ENCODE measurements around the gene TRAPPC5.

The TRAPPC5 gene

DNA sequence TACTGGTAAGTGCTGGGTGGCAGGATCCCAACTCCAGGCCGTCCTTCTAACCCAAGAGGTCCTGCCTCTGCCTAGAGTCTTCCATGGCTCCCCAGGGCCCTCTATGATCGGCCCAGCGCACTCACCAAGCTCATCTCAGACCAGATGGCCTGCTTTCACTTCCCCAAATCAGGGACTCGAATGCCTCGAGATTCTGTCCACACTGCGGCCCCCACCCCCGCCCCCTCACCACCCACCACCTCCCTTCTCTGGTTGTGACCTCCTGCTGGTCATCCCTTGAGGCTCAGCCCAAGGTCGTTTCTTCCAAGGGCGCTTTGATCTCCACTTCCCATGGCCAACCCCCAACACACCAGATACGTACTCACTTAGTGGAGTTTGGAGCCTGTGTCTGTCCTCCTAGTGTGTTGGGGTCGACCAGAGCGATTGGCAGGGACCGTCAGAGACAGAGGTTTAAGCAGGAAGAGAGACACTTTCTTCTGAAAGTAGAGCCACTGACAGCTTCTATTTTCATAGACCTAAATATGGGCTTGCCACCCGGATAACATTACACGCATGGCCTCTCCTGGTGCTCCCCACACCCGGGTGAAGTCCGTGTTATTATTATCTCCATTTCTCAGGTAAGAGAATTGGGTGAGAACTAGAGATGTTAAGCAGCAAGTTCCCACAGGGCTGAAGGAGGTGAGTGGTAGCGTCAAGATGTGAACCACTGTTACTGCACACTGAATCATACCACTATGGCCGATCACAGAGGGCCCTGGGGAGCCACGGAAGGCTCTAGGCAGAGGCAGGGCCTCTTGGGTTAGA lies 21.2 kb downstream of the TRAPPC5 start, which contains the start of gene FCER2:
FCER2 (minus strand) TSS at position 478 of the 804 bp plus-strand sequence. CDS start 2,371 bp downstream, outside the sequence.
- H3K4me3 ChIP-seq (ENCODE audit: low read length), result no peak within 1 kb of the TSS
- TF ChIP-seq, protein P1, sequence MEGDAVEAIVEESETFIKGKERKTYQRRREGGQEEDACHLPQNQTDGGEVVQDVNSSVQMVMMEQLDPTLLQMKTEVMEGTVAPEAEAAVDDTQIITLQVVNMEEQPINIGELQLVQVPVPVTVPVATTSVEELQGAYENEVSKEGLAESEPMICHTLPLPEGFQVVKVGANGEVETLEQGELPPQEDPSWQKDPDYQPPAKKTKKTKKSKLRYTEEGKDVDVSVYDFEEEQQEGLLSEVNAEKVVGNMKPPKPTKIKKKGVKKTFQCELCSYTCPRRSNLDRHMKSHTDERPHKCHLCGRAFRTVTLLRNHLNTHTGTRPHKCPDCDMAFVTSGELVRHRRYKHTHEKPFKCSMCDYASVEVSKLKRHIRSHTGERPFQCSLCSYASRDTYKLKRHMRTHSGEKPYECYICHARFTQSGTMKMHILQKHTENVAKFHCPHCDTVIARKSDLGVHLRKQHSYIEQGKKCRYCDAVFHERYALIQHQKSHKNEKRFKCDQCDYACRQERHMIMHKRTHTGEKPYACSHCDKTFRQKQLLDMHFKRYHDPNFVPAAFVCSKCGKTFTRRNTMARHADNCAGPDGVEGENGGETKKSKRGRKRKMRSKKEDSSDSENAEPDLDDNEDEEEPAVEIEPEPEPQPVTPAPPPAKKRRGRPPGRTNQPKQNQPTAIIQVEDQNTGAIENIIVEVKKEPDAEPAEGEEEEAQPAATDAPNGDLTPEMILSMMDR (conservative IDR thresholded peaks at IDR 0.05; ENCODE audit: low read depth, low read length), result no peak
- no peak for DNase-seq (ENCODE audit: low read depth)

DNA sequence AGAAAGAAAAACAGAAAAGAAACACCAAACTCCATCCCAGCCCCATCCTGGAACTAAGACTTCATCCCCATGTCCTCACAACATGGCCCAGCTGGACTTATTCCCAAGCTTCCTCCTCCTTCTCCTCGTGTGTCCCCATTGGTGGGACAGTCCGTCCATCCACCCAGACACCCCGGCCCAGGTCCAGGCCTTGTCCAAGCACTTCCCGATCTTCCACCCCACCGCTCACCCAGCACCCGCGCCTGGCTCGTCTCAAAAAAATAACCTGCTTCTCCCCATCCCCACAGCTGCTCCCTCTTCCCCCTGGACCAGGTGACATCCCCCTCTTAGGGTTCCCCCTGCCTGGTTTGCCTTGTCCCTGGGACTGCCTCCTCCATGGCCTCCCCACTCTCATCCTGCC lies 22.7 kb downstream of the TRAPPC5 start:
- no peak for DNase-seq (ENCODE audit: low read depth)
- TF ChIP-seq, protein P1 (conservative IDR thresholded peaks at IDR 0.05; ENCODE audit: low read depth, low read length), result no peak

DNA sequence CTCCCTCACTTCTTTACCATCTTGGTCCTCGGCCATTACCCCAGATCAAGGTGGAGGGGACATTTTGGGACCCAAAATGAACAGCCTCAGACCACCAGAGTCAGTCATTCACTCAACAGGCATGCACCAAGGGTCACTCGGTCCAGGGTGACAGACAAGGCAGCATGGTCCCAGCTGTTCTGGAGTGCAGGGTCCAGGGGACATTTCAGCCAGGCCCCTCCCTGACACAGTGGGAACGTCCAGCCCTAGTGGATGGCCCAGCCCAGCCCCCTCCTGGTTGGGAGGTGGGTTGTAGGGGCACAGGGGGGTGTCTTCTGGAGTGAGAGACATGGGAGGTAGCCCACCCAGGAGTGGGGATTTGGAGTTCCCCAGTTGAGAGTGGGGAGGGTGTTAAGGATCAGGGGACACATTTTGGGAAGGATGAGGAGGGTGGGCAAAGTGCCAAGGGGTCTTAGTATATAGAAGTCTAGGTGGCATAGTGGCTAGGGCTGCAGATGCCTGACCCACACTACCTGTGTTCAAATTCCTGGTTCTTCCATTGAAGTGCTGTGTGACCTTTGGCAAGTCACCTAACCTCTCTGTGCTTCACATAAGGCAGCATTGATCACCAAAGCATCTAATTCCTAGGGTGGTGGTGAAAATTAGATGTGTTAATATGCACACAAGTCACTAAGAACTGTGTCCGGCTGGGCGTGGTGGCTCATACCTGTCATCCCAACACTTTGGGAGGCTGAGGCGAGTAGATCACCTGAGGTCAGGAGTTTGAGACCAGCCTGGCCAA lies 23.8 kb downstream of the TRAPPC5 start:
- H3K4me3 ChIP-seq (ENCODE audit: low read length), result no peak overlapping the region
- DNase-seq (ENCODE audit: low read depth), result no peak
- TF ChIP-seq, protein P1 (conservative IDR thresholded peaks at IDR 0.05; ENCODE audit: low read depth, low read length), result no peak

More for the DNA sequence above, 22.7 kb downstream of the TRAPPC5 start:
- no peak overlapping the region for H3K4me3 ChIP-seq (ENCODE audit: low read length)

DNA sequence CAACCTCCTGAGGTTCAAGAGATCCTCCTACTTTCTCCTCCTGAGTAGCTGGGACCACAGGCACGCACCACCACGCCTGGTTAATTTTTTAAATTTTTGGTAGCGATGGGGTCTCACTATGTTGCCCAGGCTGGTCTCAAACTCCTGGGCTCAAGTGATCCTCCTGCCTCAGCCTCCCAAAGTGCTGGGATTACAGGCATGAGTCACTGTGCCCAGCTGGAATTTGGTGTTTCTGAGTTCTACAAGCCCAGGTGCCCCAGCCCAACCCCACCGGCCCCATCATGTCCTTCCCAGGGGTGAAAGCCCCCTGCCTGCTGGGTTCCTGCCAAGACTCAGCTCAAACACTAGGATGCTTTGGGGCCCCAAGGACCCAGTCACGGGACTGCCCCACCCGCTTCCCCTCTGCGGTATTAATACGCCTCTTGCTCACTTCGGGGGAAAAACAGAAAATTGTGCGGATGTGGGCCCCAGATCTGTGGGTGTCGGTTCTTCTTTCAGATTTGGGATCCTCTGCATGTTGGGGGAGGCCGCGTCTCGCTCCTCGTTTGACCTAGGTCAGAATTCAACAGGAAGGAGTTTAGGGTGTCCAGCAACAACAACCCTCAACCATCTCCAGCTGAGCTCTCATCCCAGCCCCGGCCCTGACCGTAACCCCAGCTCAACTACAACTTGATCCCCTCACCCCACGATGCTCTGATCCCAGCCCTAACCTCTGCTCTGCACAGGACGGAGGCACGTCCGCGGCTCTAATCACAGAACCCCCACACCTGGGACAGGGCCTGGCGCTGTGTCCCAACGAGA lies 25.0 kb downstream of the TRAPPC5 start:
- no peak overlapping the region for H3K4me3 ChIP-seq (ENCODE audit: low read length)

DNA sequence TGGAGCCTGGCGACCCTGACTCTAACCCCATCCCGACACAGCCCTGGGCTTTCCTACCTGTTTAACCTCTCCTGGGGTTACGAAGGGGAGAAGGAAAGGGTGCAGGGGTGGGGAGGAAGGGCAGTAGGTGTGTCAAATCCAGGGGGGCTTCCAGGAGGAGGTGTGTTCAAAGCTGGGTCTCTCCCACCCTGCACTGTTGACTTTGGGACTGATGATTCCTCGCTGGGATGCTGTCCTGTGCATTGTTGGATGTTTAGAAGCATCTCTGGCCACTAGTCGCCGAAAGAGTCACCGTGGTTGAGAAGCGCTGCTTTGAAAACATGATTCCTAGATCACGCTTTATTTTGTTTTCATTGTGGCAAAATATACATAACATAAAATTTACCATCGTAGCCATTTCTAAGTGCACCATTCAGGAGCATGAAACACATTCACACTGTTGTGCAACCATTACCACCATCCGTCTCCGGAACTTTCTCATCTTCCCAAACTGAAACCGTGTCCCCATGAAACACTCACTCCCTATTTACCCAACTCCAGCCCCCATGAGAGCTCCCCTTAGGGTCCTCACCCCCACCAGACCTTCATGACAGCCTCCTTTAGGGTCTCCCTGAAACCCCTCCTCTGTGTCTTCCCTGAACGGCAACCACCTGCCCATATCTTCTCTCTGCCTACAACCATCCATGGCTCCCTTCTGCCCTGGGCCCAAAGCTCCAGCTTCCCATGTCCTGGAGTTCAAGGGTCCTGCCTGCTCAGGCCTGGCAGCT lies 25.7 kb downstream of the TRAPPC5 start:
- TF ChIP-seq, protein P1 (conservative IDR thresholded peaks at IDR 0.05; ENCODE audit: low read depth, low read length), result no peak
- no peak overlapping the region for H3K4me3 ChIP-seq (ENCODE audit: low read length)
- DNase-seq (ENCODE audit: low read depth), result no peak

More for the DNA sequence above, 25.0 kb downstream of the TRAPPC5 start:
- no peak for DNase-seq (ENCODE audit: low read depth)
- TF ChIP-seq, protein P1 (conservative IDR thresholded peaks at IDR 0.05; ENCODE audit: low read depth, low read length), result no peak

DNA sequence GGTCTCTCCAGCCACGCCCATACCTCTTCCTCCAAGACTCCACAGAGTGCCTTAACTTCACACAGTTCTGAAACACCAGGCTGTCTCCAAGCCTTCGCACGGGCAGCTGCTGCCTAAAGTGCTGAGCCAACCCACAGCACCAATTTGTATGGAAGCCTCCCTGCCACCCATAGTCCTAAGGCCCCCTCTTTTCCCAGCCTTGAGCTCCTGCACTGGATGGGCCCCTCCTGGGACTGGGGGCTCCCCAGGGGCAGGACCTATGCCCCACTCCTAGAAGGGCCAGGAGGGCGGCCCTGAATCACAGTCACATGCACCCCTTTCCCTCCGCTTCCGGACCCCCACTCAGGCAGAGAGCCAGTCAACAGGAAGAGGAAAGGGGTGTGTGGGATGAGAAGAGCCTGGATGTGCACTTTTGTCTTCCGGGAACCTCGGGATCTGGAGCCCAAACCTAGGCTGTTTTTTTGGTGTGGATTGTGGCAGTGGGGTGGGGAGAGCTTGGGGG lies 26.4 kb downstream of the TRAPPC5 start:
- DNase-seq (ENCODE audit: low read depth), result no peak
- TF ChIP-seq, protein P1 (conservative IDR thresholded peaks at IDR 0.05; ENCODE audit: low read depth, low read length), result no peak
- H3K4me3 ChIP-seq (ENCODE audit: low read length), result no peak overlapping the region
